Astrocyte of the spinal cord (primary cell): Measurements from ENCODE around the gene SLC43A2.

Experiments used
- DNase-seq: peaks from one replicate; pipeline ENCODE4 v3.0.0; 2011; ENCODE audit warnings: low read depth, low spot score
- H3K4me3 ChIP-seq: 2 replicates; pipeline ENCODE4 v1.5.1; 2011; ENCODE audit warnings: low read depth, mild to moderate bottlenecking, low read length, moderate library complexity
- CTCF ChIP-seq: IDR thresholded peaks from 2 replicates; pipeline ENCODE4 v1.5.1; 2012; ENCODE audit warnings: low read depth, mild to moderate bottlenecking, low read length, inconsistent platforms
- in situ Hi-C: cut with HindIII; loops from 2 replicates; pipeline ENCODE4 v1.10.0; 2017; ENCODE audit warnings: low sequenced_read_pairs

SLC43A2 gene

GRCh38 chr17:1646199-1646875 lies 17.7 kb upstream of the SLC43A2 start:
- no peak overlapping the region for H3K4me3 ChIP-seq
- DNase-seq, result no peak
- TF ChIP-seq CTCF, result no peak
- in situ Hi-C loops, result no loop called here

GRCh38 chr17:1645207-1646171 lies 16.9 kb upstream of the SLC43A2 start, which contains the start of gene SCARF1:
TSS of gene SCARF1 (minus strand) at chr17:1645732. CDS start at chr17:1645697, 35 bp downstream.
- no peak for DNase-seq
- in situ Hi-C loops, result no loop called here
- no peak within 1 kb of the TSS for H3K4me3 ChIP-seq
- TF ChIP-seq CTCF, result no peak

- peak; percentile 30 for DNase-seq
- TF ChIP-seq CTCF, result no peak
- H3K4me3 ChIP-seq, result no peak overlapping the region
- in situ Hi-C loops, result no loop called here
Observed at GRCh38 chr17:1644493-1645206, 16.0 kb upstream of the SLC43A2 start.

- H3K4me3 ChIP-seq, result no peak overlapping the region
- no peak for TF ChIP-seq CTCF
- in situ Hi-C loops, result no loop called here
- DNase-seq, result no peak
Observed at GRCh38 chr17:1643999-1644492, 15.4 kb upstream of the SLC43A2 start.

- peak overlapping the region; percentile 15 for H3K4me3 ChIP-seq
- DNase-seq, result no peak
- TF ChIP-seq CTCF, result peak; percentile 26
- in situ Hi-C loops, result no loop called here
Observed at GRCh38 chr17:1643293-1643998, 14.8 kb upstream of the SLC43A2 start.

GRCh38 chr17:1641065-1641403 lies 12.4 kb upstream of the SLC43A2 start:
- no peak for DNase-seq
- in situ Hi-C loops, result no loop called here
- TF ChIP-seq CTCF, result no peak
- H3K4me3 ChIP-seq, result no peak overlapping the region
